Measurements from ENCODE around the gene TBX4.

TBX4 gene

GRCh38 chr17:61467416-61468262 is 15.4 kb downstream of the TBX4 start:
- no peak for DNase-seq

GRCh38 chr17:61468263-61468907 is 16.2 kb downstream of the TBX4 start:
- no peak for DNase-seq

GRCh38 chr17:61469474-61469873 is 17.3 kb downstream of the TBX4 start:
- no peak for DNase-seq

- no peak for DNase-seq
Observed at GRCh38 chr17:61469949-61470348, 17.7 kb downstream of the TBX4 start.

GRCh38 chr17:61470530-61471136 is 18.4 kb downstream of the TBX4 start:
- no peak for DNase-seq

GRCh38 chr17:61474235-61474927 is 22.2 kb downstream of the TBX4 start:
- no peak for DNase-seq

- no peak for DNase-seq
Observed at GRCh38 chr17:61474934-61475333, 22.7 kb downstream of the TBX4 start.

- no peak for DNase-seq
Observed at GRCh38 chr17:61475726-61476125, 23.5 kb downstream of the TBX4 start.

- DNase-seq: no peak
Observed at GRCh38 chr17:61476476-61477203, 24.4 kb downstream of the TBX4 start.

- no peak for DNase-seq
Observed at GRCh38 chr17:61477204-61477834, 25.1 kb downstream of the TBX4 start.

GRCh38 chr17:61478026-61478789 is 26.0 kb downstream of the TBX4 start:
- DNase-seq: no peak

- DNase-seq: no peak
Observed at GRCh38 chr17:61478790-61479492, 26.7 kb downstream of the TBX4 start.

- DNase-seq: no peak
Observed at GRCh38 chr17:61479493-61480413, 27.5 kb downstream of the TBX4 start.

GRCh38 chr17:61480414-61480807 is 28.2 kb downstream of the TBX4 start:
- no peak for DNase-seq

GRCh38 chr17:61481421-61481820 is 29.2 kb downstream of the TBX4 start:
- DNase-seq: no peak

GRCh38 chr17:61482467-61482866 is 30.2 kb downstream of the TBX4 start:
- no peak for DNase-seq

GRCh38 chr17:61483778-61484116 is 31.5 kb downstream of the TBX4 start:
- DNase-seq: no peak

- DNase-seq: no peak
Observed at GRCh38 chr17:61484174-61484573, 32.0 kb downstream of the TBX4 start.

- DNase-seq: no peak
Observed at GRCh38 chr17:61485067-61485775, 33.0 kb downstream of the TBX4 start.
